GM23248 (cell line): ENCODE measurements around the gene LTN1.

Experiments used
- EZH2 ChIP-seq: fragments of 200-600 bp; sonication (generic); IDR thresholded peaks from 2 replicates; pipeline ENCODE4 v1.6.1; 2018; ENCODE audit warnings: antibody characterized with exemption, mild to moderate bottlenecking; ENCODE audit not compliant: insufficient read depth, poor library complexity, severe bottlenecking
- EZH2phosphoT487 ChIP-seq: fragments of 200-600 bp; sonication (generic); IDR thresholded peaks from 2 replicates; pipeline ENCODE4 v1.6.1; 2018; ENCODE audit warnings: antibody characterized with exemption, moderate library complexity, mild to moderate bottlenecking, low read depth; ENCODE audit not compliant: insufficient read depth

DNA sequence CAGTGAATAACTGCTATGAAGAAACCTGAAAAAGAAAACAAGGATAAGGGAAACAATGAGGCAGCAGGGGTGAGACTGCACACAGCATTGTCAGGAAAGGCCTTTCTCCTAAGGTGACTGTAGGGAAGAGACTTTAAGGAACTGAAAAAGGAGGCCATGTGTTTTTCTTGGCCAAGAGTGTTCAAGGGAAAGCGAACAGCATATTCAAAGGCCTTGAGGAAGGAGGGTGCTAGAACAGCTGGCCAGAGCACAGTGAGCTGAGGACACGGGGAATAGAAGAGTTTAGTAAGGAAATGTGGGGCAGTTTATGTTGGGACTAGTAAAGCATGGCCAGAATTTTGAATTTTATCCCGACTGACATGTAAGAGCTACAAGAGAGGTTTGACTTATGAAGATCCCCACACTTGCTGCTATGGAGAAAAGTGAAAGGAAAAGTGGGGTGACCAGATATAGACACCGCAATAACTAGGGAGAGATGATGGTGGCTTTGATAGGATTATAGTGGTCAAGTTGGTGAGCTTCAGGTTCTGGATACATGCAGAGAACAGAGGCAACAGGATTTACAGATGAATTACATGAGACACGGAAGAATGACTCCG lies 25.1 kb upstream of the LTN1 start:
- TF ChIP-seq EZH2 (no peak), EZH2phosphoT487 (no peak)
